ENCODE data around the gene ARX. TPM values are rescaled to one million over a fixed set of nuclear protein-coding genes. Genes with fewer than 3 reads are reported as not detected.
A peak's percentile ranks its signal among the peaks of the same experiment; 100 is the strongest.

Gene ARX
- total RNA-seq, 1 donor from 2014 or later = not detected

GRCh38 chrX:25001808-25002660 is 13.7 kb downstream of the ARX start:
- no peak for DNase-seq (ENCODE audit: low spot score)

- DNase-seq (ENCODE audit: low spot score) = no peak
Observed at GRCh38 chrX:24999511-24999910, 16.3 kb downstream of the ARX start.

- no peak for DNase-seq (ENCODE audit: low spot score)
Observed at GRCh38 chrX:24996096-24996709, 19.6 kb downstream of the ARX start.

- DNase-seq (ENCODE audit: low spot score) = no peak
Observed at GRCh38 chrX:24993879-24994278, 21.9 kb downstream of the ARX start.

GRCh38 chrX:24990535-24990934 is 25.2 kb downstream of the ARX start:
- no peak for DNase-seq (ENCODE audit: low spot score)

- DNase-seq (ENCODE audit: low spot score) = no peak
Observed at GRCh38 chrX:24988314-24988713, 27.5 kb downstream of the ARX start.

GRCh38 chrX:24987731-24988130 is 28.0 kb downstream of the ARX start:
- no peak for DNase-seq (ENCODE audit: low spot score)

- DNase-seq (ENCODE audit: low spot score) = no peak
Observed at GRCh38 chrX:24985120-24985519, 30.6 kb downstream of the ARX start.

GRCh38 chrX:24983931-24984330 is 31.8 kb downstream of the ARX start:
- no peak for DNase-seq (ENCODE audit: low spot score)

GRCh38 chrX:24982306-24982965 is 33.3 kb downstream of the ARX start:
- DNase-seq (ENCODE audit: low spot score) = no peak

GRCh38 chrX:24981030-24981429 is 34.7 kb downstream of the ARX start:
- no peak for DNase-seq (ENCODE audit: low spot score)

GRCh38 chrX:24979081-24979480 is 36.7 kb downstream of the ARX start:
- DNase-seq (ENCODE audit: low spot score) = no peak

GRCh38 chrX:24969812-24970211 is 46.0 kb downstream of the ARX start:
- no peak for DNase-seq (ENCODE audit: low spot score)

- no peak for DNase-seq (ENCODE audit: low spot score)
Observed at GRCh38 chrX:24965372-24965771, 50.4 kb downstream of the ARX start.

- peak; percentile 0 for DNase-seq (ENCODE audit: low spot score)
Observed at GRCh38 chrX:24963823-24964222, 51.9 kb downstream of the ARX start.

GRCh38 chrX:24961809-24962208 is 54.0 kb downstream of the ARX start:
- no peak for DNase-seq (ENCODE audit: low spot score)

GRCh38 chrX:24956828-24957227 is 58.9 kb downstream of the ARX start:
- DNase-seq (ENCODE audit: low spot score) = no peak

- DNase-seq (ENCODE audit: low spot score) = no peak
Observed at GRCh38 chrX:24955372-24955930, 60.3 kb downstream of the ARX start.

- no peak for DNase-seq (ENCODE audit: low spot score)
Observed at GRCh38 chrX:24954732-24955131, 61.0 kb downstream of the ARX start.

Data from umbilical cord (tissue), 2 donors.